ENCODE results near the gene ADSL.

GRCh38 chr22:40396882-40397281, 50.6 kb downstream of the ADSL start:
- TF ChIP-seq CTCF (IDR thresholded peaks at IDR 0.05; ENCODE audit: low read depth, low read length) (no peak), EZH2phosphoT487 (IDR thresholded peaks at IDR 0.05; ENCODE audit: low read depth) (no peak)
